PC-3 (cell line): ENCODE results near the gene TNNT1.

ENCODE experiments used
- CTCF ChIP-seq: fragments of 300-600 bp; sonication (generic); conservative IDR thresholded peaks from 2 replicates; pipeline ENCODE4 v1.5.1; 2017; ENCODE audit warnings: antibody characterized with exemption, low read depth, mild to moderate bottlenecking, low read length
- EZH2 ChIP-seq: fragments of 300-600 bp; sonication (generic); IDR thresholded peaks from one replicate; pipeline ENCODE4 v1.6.1; 2017; ENCODE audit warnings: antibody characterized with exemption, mild to moderate bottlenecking, low read length; ENCODE audit not compliant: unreplicated experiment
- EZH2phosphoT487 ChIP-seq: fragments of 300-600 bp; sonication (generic); IDR thresholded peaks from 2 replicates; pipeline ENCODE4 v1.6.1; 2018; ENCODE audit warnings: mild to moderate bottlenecking, antibody characterized with exemption, low read length, borderline replicate concordance

GRCh38 chr19:55179606-55180484, 30.8 kb upstream of the TNNT1 start, which contains the start of gene SYT5:
- no peak for TF ChIP-seq CTCF
- TF ChIP-seq EZH2: no peak
- TF ChIP-seq EZH2phosphoT487: no peak
